Liver (tissue), 9 donors: ENCODE data around the gene GPR171. TPM values are rescaled to one million over a fixed set of nuclear protein-coding genes. Genes with fewer than 3 reads are reported as not detected.

ENCODE experiments used
- DNase-seq: peaks from one replicate; pipeline ENCODE4 v3.0.0-alpha.2; 2017; ENCODE audit warnings: low spot score
- H3K27ac ChIP-seq, 2 donors: one replicate each; pipeline ENCODE4 v1.7.0; 2013; ENCODE audit warnings: inconsistent platforms in 2 of 2, low read length in 2 of 2, control low read depth in 1 of 2, low read depth in 1 of 2, mild to moderate bottlenecking in 1 of 2
- H3K27me3 ChIP-seq, 4 donors: one replicate each; pipeline versions ENCODE4 v1.6.1 to v1.7.0; 2013; ENCODE audit warnings: low read length in 3 of 4, inconsistent platforms in 1 of 4, mild to moderate bottlenecking in 1 of 4, moderate library complexity in 1 of 4; ENCODE audit not compliant: control insufficient read depth in 4 of 4, insufficient read depth in 4 of 4
- H3K36me3 ChIP-seq, 4 donors: one replicate each; pipeline versions ENCODE4 v1.6.1 to v1.7.0; 2013; ENCODE audit warnings: low read length in 3 of 4, mild to moderate bottlenecking in 3 of 4, low read depth in 1 of 4, moderate library complexity in 1 of 4; ENCODE audit not compliant: control insufficient read depth in 4 of 4, insufficient read depth in 3 of 4
- H3K4me1 ChIP-seq, 4 donors: one replicate each; pipeline versions ENCODE4 v1.6.1 to v1.7.0; 2013; ENCODE audit warnings: low read length in 3 of 4, mild to moderate bottlenecking in 3 of 4, moderate library complexity in 1 of 4; ENCODE audit not compliant: control insufficient read depth in 4 of 4, insufficient read depth in 4 of 4
- H3K4me3 ChIP-seq, 3 donors: one replicate each; pipeline versions ENCODE4 v1.6.1 to v1.7.0; 2013; ENCODE audit warnings: low read length in 3 of 3, control low read depth in 1 of 3, low read depth in 1 of 3, mild to moderate bottlenecking in 1 of 3
- H3K9ac ChIP-seq, 2 donors: one replicate each; pipeline ENCODE4 v1.7.0; 2013; ENCODE audit warnings: low read length in 2 of 2, mild to moderate bottlenecking in 2 of 2, moderate library complexity in 2 of 2, control low read depth in 1 of 2, low read depth in 1 of 2
- H3K9me3 ChIP-seq, 4 donors: one replicate each; pipeline versions ENCODE4 v1.6.1 to v1.7.0; 2013; ENCODE audit warnings: low read length in 3 of 4; ENCODE audit not compliant: control insufficient read depth in 4 of 4
- EGR1 ChIP-seq, 2 donors: IDR thresholded peaks; 2 replicates each; pipeline ENCODE4 v1.6.1; 2016 to 2018; ENCODE audit warnings: antibody characterized with exemption in 2 of 2, low read depth in 2 of 2
- FOXA1 ChIP-seq: IDR thresholded peaks from 2 replicates; pipeline ENCODE4 v1.6.1; 2016; ENCODE audit warnings: antibody characterized with exemption
- FOXA2 ChIP-seq: IDR thresholded peaks from 2 replicates; pipeline ENCODE4 v1.6.1; 2016; ENCODE audit warnings: antibody characterized with exemption
- GABPA ChIP-seq, 2 donors: IDR thresholded peaks in 1 of 2; conservative IDR thresholded peaks in 1 of 2; 2 replicates each; pipeline ENCODE4 v1.6.1; 2016; ENCODE audit warnings: antibody characterized with exemption in 2 of 2, mild to moderate bottlenecking in 1 of 2, moderate library complexity in 1 of 2
- HNF4A ChIP-seq, 2 donors: conservative IDR thresholded peaks; 2 replicates each; pipeline ENCODE4 v1.6.1; 2016; ENCODE audit warnings: antibody characterized with exemption in 2 of 2, mild to moderate bottlenecking in 2 of 2
- HNF4G ChIP-seq: IDR thresholded peaks from 2 replicates; pipeline ENCODE4 v1.6.1; 2016; ENCODE audit warnings: antibody characterized with exemption
- JUND ChIP-seq, 2 donors: IDR thresholded peaks; 2 replicates each; pipeline ENCODE4 v1.6.1; 2016; ENCODE audit warnings: antibody characterized with exemption in 2 of 2
- NR2F2 ChIP-seq: IDR thresholded peaks from 2 replicates; pipeline ENCODE4 v1.6.1; 2016; ENCODE audit warnings: antibody characterized with exemption
- RAD21 ChIP-seq, 2 donors: IDR thresholded peaks; 2 replicates each; pipeline ENCODE4 v1.6.1; 2016; ENCODE audit warnings: antibody characterized with exemption in 2 of 2, mild to moderate bottlenecking in 2 of 2
- RXRA ChIP-seq, 2 donors: IDR thresholded peaks; 2 replicates each; pipeline ENCODE4 v1.6.1; 2017 to 2018; ENCODE audit warnings: antibody characterized with exemption in 2 of 2, mild to moderate bottlenecking in 1 of 2
- SP1 ChIP-seq: IDR thresholded peaks from 2 replicates; pipeline ENCODE4 v1.6.1; 2018; ENCODE audit warnings: antibody characterized with exemption, mild to moderate bottlenecking
- TAF1 ChIP-seq: conservative IDR thresholded peaks from 2 replicates; pipeline ENCODE4 v1.6.1; 2016; ENCODE audit warnings: antibody characterized with exemption, mild to moderate bottlenecking
- YY1 ChIP-seq: IDR thresholded peaks from 2 replicates; pipeline ENCODE4 v1.6.1; 2016; ENCODE audit warnings: antibody characterized with exemption, mild to moderate bottlenecking
- WGBS: extraction: QIAGEN DNeasy Blood & Tissue Kit; methylation state at CpG from one replicate; pipeline ENCODE4 v1.1.7; 2013; 5-methylcytosine and 5-hydroxymethylcytosine counted together
- polyA plus RNA-seq, 2 donors: library from polyadenylated mRNA; stranded (reverse) in 1 of 2; unstranded in 1 of 2; fragments of 200-250 nt in 1 of 2; fragments of >200 nt in 1 of 2; fragmentation: Nextera tagmentation in 1 of 2; extraction: Ambion mirVana in 1 of 2; gene quantifications; one replicate each; pipeline versions ENCODE4 v1.2.1 to v1.2.3, GENCODE V29; 2013 to 2015
- total RNA-seq, 2 donors: library from RNA; depleted of rRNA; stranded (reverse); fragments of >200 nt; gene quantifications; one replicate each; pipeline ENCODE4 v1.2.3, GENCODE V29; 2014
- TF ChIP-seq, protein P1 (sequence below): fragments of 150-350 bp; IDR thresholded peaks from 2 replicates; pipeline ENCODE4 v1.5.1; 2017; ENCODE audit warnings: improper control_type of control experiment, low read depth, low read length; ENCODE audit not compliant: missing input control
- TF ChIP-seq, protein P2 (sequence below): IDR thresholded peaks from 2 replicates; pipeline ENCODE4 v1.6.1; 2016; ENCODE audit warnings: antibody characterized with exemption
- TF ChIP-seq, protein P3 (sequence below): IDR thresholded peaks from 2 replicates; pipeline ENCODE4 v1.6.1; 2016; ENCODE audit warnings: antibody characterized with exemption
- donor health status: healthy.
- donor health status: healthy.
- donor health status: healthy.
- donor health status: healthy.
- donor health status: healthy.

The GPR171 gene
- total and polyA plus RNA-seq, 4 donors = 0.19 to 0.56 (median 0.28) TPM

DNA sequence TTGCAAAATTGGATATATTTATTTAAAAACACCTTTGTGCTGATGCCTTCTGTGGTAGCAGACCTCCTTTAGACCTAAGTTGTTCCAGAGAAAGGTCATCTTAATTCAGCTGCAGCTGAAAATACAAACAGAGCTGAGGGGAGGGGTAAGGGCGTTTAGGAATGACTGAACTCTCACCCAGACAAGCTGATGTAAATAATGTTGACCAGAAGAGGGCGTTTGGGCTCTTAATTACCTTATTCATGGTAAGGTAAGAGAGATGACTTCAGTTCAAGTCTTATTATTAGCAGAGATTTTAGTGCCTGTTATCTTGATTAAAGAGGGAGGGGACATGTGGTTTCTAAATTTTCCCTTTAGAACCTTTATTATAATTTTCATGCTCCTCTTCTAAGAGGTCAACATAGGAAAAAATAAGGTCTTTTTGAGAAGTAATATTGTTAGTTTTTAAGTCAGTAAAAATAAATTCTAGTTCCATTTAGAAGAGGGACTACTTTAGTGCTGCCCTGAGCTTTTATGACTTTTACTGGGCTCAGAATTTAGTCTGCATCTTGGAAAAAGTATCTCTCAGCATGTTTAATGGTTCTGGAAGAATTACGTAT, 46.3 kb downstream of the GPR171 start:
- H3K27ac ChIP-seq = no peak overlapping the region
- TF ChIP-seq, protein P1, sequence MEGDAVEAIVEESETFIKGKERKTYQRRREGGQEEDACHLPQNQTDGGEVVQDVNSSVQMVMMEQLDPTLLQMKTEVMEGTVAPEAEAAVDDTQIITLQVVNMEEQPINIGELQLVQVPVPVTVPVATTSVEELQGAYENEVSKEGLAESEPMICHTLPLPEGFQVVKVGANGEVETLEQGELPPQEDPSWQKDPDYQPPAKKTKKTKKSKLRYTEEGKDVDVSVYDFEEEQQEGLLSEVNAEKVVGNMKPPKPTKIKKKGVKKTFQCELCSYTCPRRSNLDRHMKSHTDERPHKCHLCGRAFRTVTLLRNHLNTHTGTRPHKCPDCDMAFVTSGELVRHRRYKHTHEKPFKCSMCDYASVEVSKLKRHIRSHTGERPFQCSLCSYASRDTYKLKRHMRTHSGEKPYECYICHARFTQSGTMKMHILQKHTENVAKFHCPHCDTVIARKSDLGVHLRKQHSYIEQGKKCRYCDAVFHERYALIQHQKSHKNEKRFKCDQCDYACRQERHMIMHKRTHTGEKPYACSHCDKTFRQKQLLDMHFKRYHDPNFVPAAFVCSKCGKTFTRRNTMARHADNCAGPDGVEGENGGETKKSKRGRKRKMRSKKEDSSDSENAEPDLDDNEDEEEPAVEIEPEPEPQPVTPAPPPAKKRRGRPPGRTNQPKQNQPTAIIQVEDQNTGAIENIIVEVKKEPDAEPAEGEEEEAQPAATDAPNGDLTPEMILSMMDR = peak; percentile 48
- no peak for TF ChIP-seq GABPA (IDR thresholded peaks at IDR 0.05 in 1 of 2, conservative IDR thresholded peaks at IDR 0.05 in 1 of 2)
- peak; percentile 63 to 83 for TF ChIP-seq RXRA (IDR thresholded peaks at IDR 0.05)
- TF ChIP-seq, protein P2, sequence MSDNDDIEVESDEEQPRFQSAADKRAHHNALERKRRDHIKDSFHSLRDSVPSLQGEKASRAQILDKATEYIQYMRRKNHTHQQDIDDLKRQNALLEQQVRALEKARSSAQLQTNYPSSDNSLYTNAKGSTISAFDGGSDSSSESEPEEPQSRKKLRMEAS = no peak
- TF ChIP-seq TAF1 = no peak
- peak; percentile 61 to 75 for TF ChIP-seq RAD21 (IDR thresholded peaks at IDR 0.05)
- no peak overlapping the region for H3K9ac ChIP-seq
- H3K36me3 ChIP-seq = no peaks in the 10 kb centered on the region
- H3K4me3 ChIP-seq = no peak overlapping the region
- no peak for DNase-seq
- 34% methylated on average over 3 of the region's 3 CpGs for WGBS
- H3K4me1 ChIP-seq = no peaks in the 10 kb centered on the region
- no peaks in the 10 kb centered on the region for H3K9me3 ChIP-seq
- H3K27me3 ChIP-seq = no peaks in the 10 kb centered on the region

DNA sequence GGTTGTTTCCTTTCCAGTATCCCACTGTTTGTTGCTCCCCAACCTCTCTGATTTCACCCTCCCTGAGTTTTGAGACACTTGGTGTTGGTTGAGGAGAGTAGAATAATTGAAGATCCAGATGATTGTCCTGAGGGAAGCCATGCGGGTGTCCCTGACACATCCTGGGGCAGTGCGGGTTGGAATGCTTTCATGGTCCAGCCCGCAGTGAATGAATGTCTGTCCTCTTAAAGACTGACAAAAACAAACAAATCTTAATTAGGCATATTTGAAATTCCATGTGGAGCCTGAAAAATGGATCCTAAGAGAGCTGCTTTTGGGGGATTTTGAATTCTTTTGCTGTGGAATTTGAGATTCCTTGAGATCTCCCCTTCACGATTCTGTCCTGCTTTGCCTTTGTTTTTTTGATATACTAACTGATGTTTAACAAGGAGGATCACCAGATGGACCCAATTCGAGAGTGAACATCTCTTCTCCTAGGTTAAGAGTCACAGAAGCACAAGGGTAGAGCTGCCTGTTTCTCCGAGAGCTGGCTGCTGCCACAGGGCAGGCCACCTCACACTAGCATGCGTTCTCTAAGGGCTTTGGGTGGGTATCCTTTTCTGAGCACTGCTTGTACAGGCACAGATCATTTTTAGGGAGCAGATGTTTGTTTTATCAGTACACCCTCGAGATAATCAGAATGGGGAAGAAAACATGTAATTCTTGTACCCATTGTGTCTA, 47.4 kb downstream of the GPR171 start:
- H3K27me3 ChIP-seq = no peaks in the 10 kb centered on the region
- H3K36me3 ChIP-seq = no peaks in the 10 kb centered on the region
- TF ChIP-seq HNF4G (no peak), FOXA2 (no peak), RXRA (IDR thresholded peaks at IDR 0.05) (no peak), TAF1 (no peak), SP1 (no peak), YY1 (no peak), NR2F2 (no peak), FOXA1 (no peak), HNF4A (conservative IDR thresholded peaks at IDR 0.05) (no peak), RAD21 (IDR thresholded peaks at IDR 0.05) (no peak), EGR1 (IDR thresholded peaks at IDR 0.05; ENCODE audit: low read depth in 2 of 2) (no peak), GABPA (IDR thresholded peaks at IDR 0.05 in 1 of 2, conservative IDR thresholded peaks at IDR 0.05 in 1 of 2) (no peak), JUND (IDR thresholded peaks at IDR 0.05) (no peak)
- TF ChIP-seq, protein P2 = no peak
- TF ChIP-seq, protein P1 = no peak
- TF ChIP-seq, protein P3, sequence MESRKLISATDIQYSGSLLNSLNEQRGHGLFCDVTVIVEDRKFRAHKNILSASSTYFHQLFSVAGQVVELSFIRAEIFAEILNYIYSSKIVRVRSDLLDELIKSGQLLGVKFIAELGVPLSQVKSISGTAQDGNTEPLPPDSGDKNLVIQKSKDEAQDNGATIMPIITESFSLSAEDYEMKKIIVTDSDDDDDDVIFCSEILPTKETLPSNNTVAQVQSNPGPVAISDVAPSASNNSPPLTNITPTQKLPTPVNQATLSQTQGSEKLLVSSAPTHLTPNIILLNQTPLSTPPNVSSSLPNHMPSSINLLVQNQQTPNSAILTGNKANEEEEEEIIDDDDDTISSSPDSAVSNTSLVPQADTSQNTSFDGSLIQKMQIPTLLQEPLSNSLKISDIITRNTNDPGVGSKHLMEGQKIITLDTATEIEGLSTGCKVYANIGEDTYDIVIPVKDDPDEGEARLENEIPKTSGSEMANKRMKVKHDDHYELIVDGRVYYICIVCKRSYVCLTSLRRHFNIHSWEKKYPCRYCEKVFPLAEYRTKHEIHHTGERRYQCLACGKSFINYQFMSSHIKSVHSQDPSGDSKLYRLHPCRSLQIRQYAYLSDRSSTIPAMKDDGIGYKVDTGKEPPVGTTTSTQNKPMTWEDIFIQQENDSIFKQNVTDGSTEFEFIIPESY = no peak
- H3K27ac ChIP-seq = no peak overlapping the region
- H3K4me1 ChIP-seq = no peaks in the 10 kb centered on the region
- no peaks in the 10 kb centered on the region for H3K9me3 ChIP-seq
- H3K9ac ChIP-seq = no peak overlapping the region
- 81% methylated on average over 8 of the region's 8 CpGs for WGBS
- no peak for DNase-seq
- no peak overlapping the region for H3K4me3 ChIP-seq
